GM12878 (cell line): ENCODE measurements around the gene GSTP1. TPM values are rescaled to one million over a fixed set of nuclear protein-coding genes. Genes with fewer than 3 reads are reported as not detected.

Experiments
- ATAC-seq: fragments of 200-7000 bp; cut with Tn5 transposase; 3 replicates; pipeline ENCODE4 v1.9.1; 2020; ENCODE audit warnings: mild to moderate bottlenecking, moderate library complexity
- BruUV-seq: library from RNA; stranded (reverse); fragments of 400-500 nt; replicated peaks from 2 replicates; lab custom pipeline; 2021; lab: Mats Ljungman, UMichigan
- CTCF ChIA-PET: fragments of 300-600 bp; sonication (Branson Sonifier 250); formaldehyde crosslinking; extraction: SDS; loops from one replicate; lab custom pipeline; 2021; ENCODE audit warnings: inconsistent platforms; lab: Yijun Ruan, JAX
- POLR2A ChIA-PET: fragments of 350-600 bp; formaldehyde crosslinking; extraction: SDS; loops from one replicate; lab custom pipeline; 2021; ENCODE audit warnings: inconsistent platforms; lab: Charles Lee
- RAD21 ChIA-PET: fragments of 300-600 bp; sonication (Branson Sonifier 250); formaldehyde crosslinking; loops from one replicate; lab custom pipeline; 2023; ENCODE audit warnings: antibody characterized with exemption; ENCODE audit not compliant: unreplicated experiment; lab: Charles Lee
- SMC1A ChIA-PET: fragments of 300-600 bp; sonication (Branson Sonifier 250); formaldehyde crosslinking; loops from one replicate; lab custom pipeline; 2023; ENCODE audit not compliant: unreplicated experiment, uncharacterized antibody; lab: Charles Lee
- DNase-seq: peaks from one replicate; pipeline ENCODE4 v3.0.0-alpha.2; 2011; ENCODE audit warnings: low read depth, low spot score
- FAIRE-seq: peaks from 3 replicates; lab custom pipeline; 2011; peaks lifted over from hg19 to GRCh38; lab: Jason Lieb, UNC
- H2AFZ ChIP-seq: 2 replicates; pipeline ENCODE4 v1.6.0; 2011; ENCODE audit warnings: low read depth, low read length, control low read depth; ENCODE audit not compliant: control insufficient read depth
- H3K27ac ChIP-seq: 2 replicates; pipeline ENCODE4 v1.5.1; 2011; ENCODE audit warnings: control low read depth; ENCODE audit not compliant: control insufficient read depth, insufficient read depth
- H3K27me3 ChIP-seq, 2 experiments: replicated peaks in 1 of 2; 2 replicates each; pipeline versions ENCODE4 v1.6.0 to v1.6.1; 2011; ENCODE audit warnings: low read length in 1 of 2; ENCODE audit not compliant: control insufficient read depth in 2 of 2, insufficient read depth in 2 of 2
- H3K36me3 ChIP-seq, 2 experiments: 2 replicates each; pipeline ENCODE4 v1.5.1; 2011; ENCODE audit warnings: low read length in 1 of 2; ENCODE audit not compliant: control insufficient read depth in 2 of 2, insufficient read depth in 2 of 2
- H3K4me1 ChIP-seq: 2 replicates; pipeline ENCODE4 v1.6.1; 2011; ENCODE audit warnings: mild to moderate bottlenecking, low read length, moderate library complexity, mixed read lengths; ENCODE audit not compliant: control insufficient read depth, insufficient read depth
- H3K4me2 ChIP-seq: 2 replicates; pipeline ENCODE4 v1.6.0; 2011; ENCODE audit warnings: control low read depth; ENCODE audit not compliant: control insufficient read depth, insufficient read depth
- H3K4me3 ChIP-seq: fragments of 200-600 bp; sonication (generic); 2 replicates; pipeline ENCODE4 v1.5.1; 2016
- H3K79me2 ChIP-seq: 2 replicates; pipeline ENCODE4 v1.6.0; 2011; ENCODE audit warnings: low read length; ENCODE audit not compliant: control insufficient read depth, insufficient read depth
- H3K9ac ChIP-seq: 2 replicates; pipeline ENCODE4 v1.8.0; 2011; ENCODE audit warnings: low read length, control low read depth, mixed read lengths; ENCODE audit not compliant: control insufficient read depth, insufficient read depth
- H3K9me3 ChIP-seq: replicated peaks from 3 replicates; pipeline ENCODE4 v1.5.1; 2011; ENCODE audit warnings: mild to moderate bottlenecking, low read length; ENCODE audit not compliant: control insufficient read depth, insufficient read depth
- H4K20me1 ChIP-seq: 2 replicates; pipeline ENCODE4 v1.6.0; 2011; ENCODE audit not compliant: control insufficient read depth, insufficient read depth
- ZNF207 ChIP-seq: fragments of 450-650 bp; IDR thresholded peaks from 2 replicates; pipeline ENCODE4 v1.6.1; 2014; ENCODE audit warnings: antibody characterized with exemption, mild to moderate bottlenecking, borderline replicate concordance
- WGBS: methylation state at CpG from one replicate; pipeline ENCODE4 v1.1.6; 2016; ENCODE audit warnings: low lambda C conversion rate; ENCODE audit not compliant: insufficient replicate concordance, insufficient coverage; ENCODE audit errors: missing lambda C conversion rate; 5-methylcytosine and 5-hydroxymethylcytosine counted together
- in situ Hi-C: fragments of 300-500 bp; cut with MboI; formaldehyde crosslinking; loops from 9 replicates; pipeline ENCODE4 v1.14.3; 2018; ENCODE audit warnings: mixed read lengths
- intact Hi-C: fragments of 100-400 bp; cut with micrococcal nuclease; formaldehyde crosslinking; loops from one replicate; pipeline ENCODE4 v1.14.2; 2022; ENCODE audit not compliant: unreplicated experiment
- polyA plus RNA-seq, 11 experiments: library from polyadenylated mRNA; depleted of rRNA in 4 of 11; unstranded in 6 of 11; stranded (reverse) in 5 of 11; fragments of >200 nt; fragmentation: Nextera tagmentation in 4 of 11; fragmentation: Illumina TruSeq in 1 of 11; extraction: Ambion mirVana in 4 of 11; extraction: Trizol in 1 of 11; gene quantifications; 1 replicate in 1 of 11; 2 replicates in 10 of 11; pipeline versions ENCODE4 v1.2.1 to v1.2.3, GENCODE V29; 2011 to 2016; ENCODE audit warnings: inconsistent platforms in 2 of 11, missing spikeins in 2 of 11, low read depth in 1 of 11
- total RNA-seq, 4 experiments: library from RNA; depleted of rRNA in 3 of 4; stranded (reverse); fragments of >200 nt in 3 of 4; fragmentation: Illumina TruSeq in 1 of 4; extraction: Trizol in 1 of 4; gene quantifications; 2 replicates each; pipeline versions ENCODE4 v1.2.1 to v1.2.3, GENCODE V29; 2013 to 2021
- TF ChIP-seq, protein P1 (sequence below): fragments of 450-650 bp; IDR thresholded peaks from 2 replicates; pipeline ENCODE4 v1.6.1; 2016; ENCODE audit warnings: mild to moderate bottlenecking
- TF ChIP-seq, protein P2 (sequence below): fragments of 150-350 bp; IDR thresholded peaks from 2 replicates; pipeline ENCODE4 v1.6.1; 2014; ENCODE audit warnings: mild to moderate bottlenecking, low read depth, low read length

GSTP1 gene
- total and polyA plus RNA-seq, 10 of the 15 experiments (the other 5 are each of a cell fraction or from before 2014, with no cell fraction given): 469 to 1,788 (median 955) TPM

DNA sequence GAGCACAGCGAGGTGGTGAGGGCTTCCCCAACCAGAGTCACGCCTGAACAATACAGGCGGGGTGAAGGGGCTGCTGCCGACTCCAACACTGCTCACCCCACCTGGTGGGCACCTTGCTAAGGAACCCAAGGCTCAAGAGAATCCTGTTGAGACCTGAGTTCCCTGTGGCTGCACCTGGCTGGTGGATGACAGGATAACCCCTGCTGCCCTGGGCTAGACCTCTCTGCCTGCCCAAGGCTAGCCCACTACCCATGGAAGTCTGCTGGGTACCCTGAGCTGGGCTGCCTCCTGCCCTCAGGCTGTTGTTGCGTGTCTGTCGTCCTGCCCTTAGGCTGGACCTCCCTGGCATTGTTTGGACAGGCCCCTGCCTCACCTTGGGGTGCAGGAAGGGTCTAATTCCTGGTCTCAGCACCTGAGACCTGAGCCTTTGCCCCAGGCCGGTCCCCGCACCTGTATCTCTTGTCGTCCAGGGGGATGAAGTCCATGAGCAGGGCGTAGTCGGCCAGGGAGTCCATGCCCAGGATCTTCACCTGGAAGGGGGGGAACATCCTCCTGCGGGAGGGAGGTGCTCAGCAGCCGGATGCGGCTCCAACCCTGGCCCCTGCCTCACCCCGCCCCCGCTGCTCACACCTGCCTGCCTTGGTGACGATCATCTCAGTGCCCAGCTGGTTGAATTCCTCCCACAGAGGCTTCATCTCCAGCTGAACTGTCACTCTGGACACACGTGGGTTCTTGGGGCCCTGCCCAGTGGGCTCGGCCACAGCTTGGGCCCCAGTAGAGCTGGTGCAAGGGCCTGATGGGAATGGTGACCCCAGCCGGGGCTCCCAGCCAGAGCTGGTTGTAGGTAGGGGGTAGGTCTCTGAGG, 51.0 kb downstream of the GSTP1 start:
- no peak for DNase-seq
- intact Hi-C loops: no loop called here
- Histone ChIP-seq H3K36me3 (no peaks in the 10 kb centered on the region), H3K9me3 (no peaks in the 10 kb centered on the region), H3K4me3 (no peak overlapping the region), H3K9ac (no peak overlapping the region), H3K79me2 (no peaks in the 10 kb centered on the region), H3K27ac (no peak overlapping the region), H2AFZ (no peak overlapping the region), H3K27me3 (no peaks in the 10 kb centered on the region; a peak in 1 of 4 replicates), H3K4me1 (peaks cover 13% of the 10 kb centered on the region), H4K20me1 (no peaks in the 10 kb centered on the region), H3K4me2 (no peak overlapping the region)
- CTCF ChIA-PET: interaction anchor here (2.0 kb wide), 1 partner anchor 24 kb away, joined by 21 read pairs; no protein-coding TSS in a partner anchor
- WGBS: 60% methylated on average over 20 of the region's 20 CpGs
- POLR2A ChIA-PET: interaction anchor here (0.7 to 0.9 kb wide), 2 partner anchors 14 to 363 kb away, joined by 3 read pairs; no protein-coding TSS in a partner anchor
- BruUV-seq: no TSS peak
- no peak for ATAC-seq
- SMC1A ChIA-PET: interaction anchor here (1.7 kb wide), 1 partner anchor 11 kb away, joined by 6 read pairs; no protein-coding TSS in a partner anchor
- in situ Hi-C loops: no loop called here
- RAD21 ChIA-PET: interaction anchor here (1.5 kb wide), 1 partner anchor 20 kb away, joined by 4 read pairs; no protein-coding TSS in a partner anchor
- no peak for FAIRE-seq
- TF ChIP-seq ZNF207: no peak
- TF ChIP-seq, protein P1, sequence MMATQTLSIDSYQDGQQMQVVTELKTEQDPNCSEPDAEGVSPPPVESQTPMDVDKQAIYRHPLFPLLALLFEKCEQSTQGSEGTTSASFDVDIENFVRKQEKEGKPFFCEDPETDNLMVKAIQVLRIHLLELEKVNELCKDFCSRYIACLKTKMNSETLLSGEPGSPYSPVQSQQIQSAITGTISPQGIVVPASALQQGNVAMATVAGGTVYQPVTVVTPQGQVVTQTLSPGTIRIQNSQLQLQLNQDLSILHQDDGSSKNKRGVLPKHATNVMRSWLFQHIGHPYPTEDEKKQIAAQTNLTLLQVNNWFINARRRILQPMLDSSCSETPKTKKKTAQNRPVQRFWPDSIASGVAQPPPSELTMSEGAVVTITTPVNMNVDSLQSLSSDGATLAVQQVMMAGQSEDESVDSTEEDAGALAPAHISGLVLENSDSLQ: peak; percentile 10; the same call in 1 of the 2 replicates
- TF ChIP-seq, protein P2, sequence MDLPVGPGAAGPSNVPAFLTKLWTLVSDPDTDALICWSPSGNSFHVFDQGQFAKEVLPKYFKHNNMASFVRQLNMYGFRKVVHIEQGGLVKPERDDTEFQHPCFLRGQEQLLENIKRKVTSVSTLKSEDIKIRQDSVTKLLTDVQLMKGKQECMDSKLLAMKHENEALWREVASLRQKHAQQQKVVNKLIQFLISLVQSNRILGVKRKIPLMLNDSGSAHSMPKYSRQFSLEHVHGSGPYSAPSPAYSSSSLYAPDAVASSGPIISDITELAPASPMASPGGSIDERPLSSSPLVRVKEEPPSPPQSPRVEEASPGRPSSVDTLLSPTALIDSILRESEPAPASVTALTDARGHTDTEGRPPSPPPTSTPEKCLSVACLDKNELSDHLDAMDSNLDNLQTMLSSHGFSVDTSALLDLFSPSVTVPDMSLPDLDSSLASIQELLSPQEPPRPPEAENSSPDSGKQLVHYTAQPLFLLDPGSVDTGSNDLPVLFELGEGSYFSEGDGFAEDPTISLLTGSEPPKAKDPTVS: no peak
